ENCODE measurements around the gene EPB41L4A.
"Not testable (repeated sequence)": the region's sequence is repeated elsewhere in the genome, so short reads cannot be mapped to it uniquely, and the experiment has no call there.

Gene EPB41L4A

DNA sequence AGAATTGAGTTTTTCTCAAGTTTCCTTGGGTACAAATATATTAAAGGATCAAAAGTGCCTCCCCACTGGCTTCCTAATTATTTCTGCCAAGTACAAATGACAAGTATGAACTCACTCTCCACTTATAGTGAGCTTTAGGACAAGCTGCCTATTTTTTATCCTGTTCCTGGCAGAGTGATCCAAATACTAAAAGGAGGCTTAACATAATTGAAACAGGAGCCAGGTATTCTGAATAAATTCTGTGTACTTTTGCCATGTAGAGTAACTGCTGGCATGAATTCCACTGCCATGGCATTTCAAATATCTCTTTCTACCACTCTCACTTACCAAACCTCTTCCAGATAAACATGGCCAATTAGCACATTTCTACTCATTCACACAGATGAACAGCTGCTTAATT lies 171.1 kb downstream of the EPB41L4A start:
- DNase-seq, result no peak

DNA sequence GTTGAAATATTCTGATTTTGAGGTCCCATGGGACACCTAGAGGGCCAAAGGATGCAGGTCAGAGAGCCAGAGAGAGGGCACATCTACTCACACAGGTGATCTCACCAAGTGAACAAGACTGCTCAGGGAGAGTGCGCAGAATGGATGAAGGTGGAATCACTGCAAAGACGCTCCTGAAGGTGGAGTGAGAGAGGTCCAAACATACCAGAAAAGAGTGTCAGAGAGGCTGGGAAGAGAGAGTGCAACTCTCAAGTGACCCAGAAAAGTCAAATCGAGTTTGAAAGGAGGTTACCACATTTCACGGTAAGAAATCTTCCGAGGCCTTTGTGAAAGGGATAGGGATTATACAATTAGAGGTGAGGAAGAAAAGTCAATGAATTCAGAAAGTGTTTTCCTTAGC lies 173.4 kb downstream of the EPB41L4A start:
- DNase-seq, result no peak

DNA sequence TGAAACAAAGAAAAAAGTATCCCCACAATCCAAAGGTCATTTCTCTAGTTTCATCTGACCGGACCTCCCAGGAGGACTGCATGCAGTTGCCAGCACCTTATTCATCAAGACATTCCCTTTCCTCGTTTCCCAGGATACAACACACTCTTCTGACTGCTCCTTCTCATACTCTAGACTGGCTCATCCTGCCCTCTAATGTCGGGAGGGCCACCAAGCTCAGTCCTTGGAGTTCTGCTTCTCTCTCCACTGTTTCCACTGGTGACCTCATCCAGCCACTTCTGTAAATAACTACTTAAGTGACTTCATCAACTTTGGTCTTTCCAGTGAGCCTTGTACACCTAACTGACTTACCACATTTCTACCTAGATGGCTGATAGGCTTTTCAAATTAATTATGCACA lies 179.1 kb downstream of the EPB41L4A start:
- DNase-seq, result no peak

DNA sequence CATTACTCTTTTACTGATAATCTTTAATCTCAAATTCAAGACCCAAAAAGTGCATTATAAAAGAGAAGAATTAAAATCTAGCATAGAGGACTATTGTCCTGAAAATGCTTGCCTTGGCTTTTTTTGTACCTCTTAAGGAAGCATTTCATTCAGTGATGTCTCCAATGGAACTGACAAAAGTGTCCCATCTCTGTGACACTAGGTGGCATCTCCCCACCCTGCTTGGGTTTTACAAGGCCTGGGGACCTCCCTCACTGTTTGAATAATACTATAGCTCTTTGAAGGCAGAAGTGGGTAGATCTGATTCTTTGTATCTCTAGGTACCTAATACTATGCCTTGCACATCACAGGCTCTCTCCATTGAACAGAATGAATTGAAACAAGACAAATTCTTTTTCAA lies 180.6 kb downstream of the EPB41L4A start:
- peak; percentile 13 for DNase-seq

DNA sequence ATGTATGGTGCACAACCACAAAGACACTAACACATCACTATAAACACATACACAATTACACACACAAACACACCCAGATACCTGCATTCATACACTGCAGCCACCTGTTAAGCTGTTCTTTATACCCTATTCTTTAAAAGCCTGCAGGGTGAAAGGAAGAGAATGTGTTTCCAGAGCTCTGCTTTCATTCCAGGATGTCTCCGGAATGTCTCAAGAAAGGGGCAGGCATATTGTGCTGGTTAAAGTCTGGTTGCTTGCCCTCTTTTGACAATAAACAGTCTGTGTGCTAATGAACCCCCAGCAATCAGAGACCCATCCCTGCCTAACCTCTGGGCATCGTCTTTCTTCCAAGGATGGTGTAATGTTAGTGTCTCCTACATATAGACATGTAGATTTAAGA lies 181.6 kb downstream of the EPB41L4A start:
- DNase-seq, result no peak

DNA sequence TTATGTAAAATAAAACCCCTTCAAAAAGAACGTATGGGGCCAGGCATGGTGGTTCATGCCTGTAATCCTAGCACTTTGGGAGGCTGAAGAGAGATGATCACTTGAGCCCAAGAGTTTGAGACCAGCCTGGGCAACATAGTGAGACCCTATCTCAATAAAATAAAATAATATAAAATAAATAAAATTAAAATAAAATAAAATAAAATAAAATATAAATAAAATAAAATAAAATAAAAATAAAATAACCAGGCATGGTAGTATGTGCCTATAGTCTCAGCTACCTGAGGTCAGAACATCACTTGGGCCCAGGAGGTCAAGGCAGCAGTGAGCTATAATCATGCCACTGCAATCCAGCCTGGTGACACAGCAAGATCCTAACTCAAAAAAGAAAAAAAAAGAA lies 185.1 kb downstream of the EPB41L4A start:
- no peak for DNase-seq

DNA sequence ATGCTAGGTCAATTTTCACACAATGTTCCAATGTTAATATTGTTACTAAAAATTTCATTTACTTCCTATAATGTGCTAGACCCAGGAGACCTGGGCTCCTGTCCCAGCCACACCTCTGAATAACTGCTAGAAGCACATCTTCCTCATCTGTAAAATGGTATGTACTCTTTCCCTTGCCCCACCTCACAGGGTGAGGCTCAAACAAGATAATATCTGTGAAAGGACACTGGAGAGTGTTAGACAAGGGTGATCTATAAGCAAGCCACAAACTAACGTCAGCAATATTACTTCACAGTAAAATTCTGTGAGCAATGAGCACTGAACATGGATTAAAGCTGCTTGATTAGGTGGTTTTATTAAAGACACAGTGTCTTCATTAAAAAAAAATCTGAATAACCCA lies 186.4 kb downstream of the EPB41L4A start:
- DNase-seq, result no peak

DNA sequence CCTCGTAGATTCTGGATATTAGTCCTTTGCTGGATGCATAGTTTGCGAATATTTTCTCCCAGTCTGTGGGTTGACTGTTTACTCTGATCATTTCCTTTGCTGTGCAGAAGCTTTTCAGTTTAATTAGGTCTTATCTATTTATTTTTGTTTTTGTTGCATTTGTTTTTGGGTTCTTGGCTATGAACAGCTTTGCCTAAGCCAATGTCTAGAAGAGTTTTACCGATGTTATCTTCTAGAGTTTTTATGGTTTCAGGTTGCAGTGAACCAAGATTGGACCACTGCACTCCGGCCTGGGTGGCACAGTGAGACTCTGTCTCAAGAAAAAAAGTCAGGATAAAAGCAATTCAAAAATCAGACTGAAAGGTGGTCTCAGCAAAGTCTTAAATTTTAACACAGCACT lies 188.5 kb downstream of the EPB41L4A start:
- no peak for DNase-seq

DNA sequence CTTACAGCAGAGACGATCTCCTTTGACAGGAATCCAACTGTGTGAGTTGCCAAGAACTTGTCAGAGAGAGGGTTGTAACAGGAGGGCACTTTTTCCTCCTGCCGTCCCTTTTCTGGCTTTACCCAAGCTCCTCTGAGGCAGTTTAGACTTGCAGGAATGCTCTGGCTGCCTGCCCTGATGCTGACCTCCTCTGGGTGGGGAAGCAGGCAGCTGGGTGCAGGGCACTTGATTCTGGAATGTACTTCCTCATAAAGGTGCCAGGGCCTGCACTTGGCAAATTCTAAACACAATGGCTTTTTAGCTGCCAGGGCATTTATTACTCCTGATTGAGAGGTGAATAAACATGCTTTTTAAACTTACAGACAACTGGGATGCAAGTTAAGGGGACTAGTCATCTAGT lies 190.4 kb downstream of the EPB41L4A start:
- DNase-seq, result no peak

DNA sequence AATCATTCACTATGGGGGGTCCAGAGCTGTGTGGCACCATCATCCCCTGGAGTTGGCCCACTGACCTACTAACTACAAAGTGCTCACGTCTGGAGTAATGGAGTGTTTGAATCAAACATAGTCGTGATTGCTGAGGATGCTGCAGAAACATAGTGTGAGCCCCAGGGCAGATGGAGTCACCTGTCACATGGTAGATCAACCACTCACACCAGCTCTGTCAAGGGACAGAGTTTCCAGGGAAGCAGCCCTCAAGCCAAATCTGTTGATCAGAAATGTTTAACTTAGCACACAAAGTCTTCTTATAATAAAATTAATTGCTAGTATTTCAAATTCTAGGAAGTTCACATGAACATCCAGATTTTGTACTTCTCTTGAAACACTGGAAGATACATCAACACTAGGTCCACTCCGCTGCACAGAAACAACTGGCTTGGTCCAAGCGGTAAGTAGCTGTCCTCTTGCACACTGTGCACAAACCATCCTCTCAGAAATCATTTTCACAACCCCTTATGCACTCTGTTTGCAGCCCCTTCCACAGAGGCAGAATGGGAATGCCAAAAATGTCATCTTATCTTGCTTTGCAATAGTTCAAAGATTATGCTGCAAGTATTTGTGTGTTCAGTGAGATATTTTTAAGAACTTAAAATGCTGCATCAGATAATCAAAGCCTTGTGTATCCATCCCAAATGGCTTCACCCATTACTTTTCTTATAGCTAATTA lies 191.0 kb downstream of the EPB41L4A start:
- no peak for DNase-seq

DNA sequence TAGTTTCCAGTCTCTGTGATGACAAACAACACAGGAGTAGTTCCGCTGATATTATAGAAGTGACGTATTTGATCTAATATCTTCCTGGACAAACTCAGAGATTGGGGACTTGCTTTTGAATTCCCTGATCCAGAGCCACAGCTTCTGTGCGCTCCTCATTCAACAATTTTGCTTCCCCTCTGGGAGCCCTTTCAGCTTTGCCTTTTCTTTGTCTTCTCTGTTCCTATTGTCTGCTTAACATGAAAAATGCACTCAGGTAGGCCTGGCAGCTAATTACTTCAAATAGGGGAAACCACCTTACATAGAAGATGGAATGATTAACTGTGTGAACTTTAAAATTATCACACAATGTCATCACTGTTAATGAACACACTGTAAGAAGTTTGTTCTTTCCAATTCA lies 192.9 kb downstream of the EPB41L4A start:
- DNase-seq, result no peak

DNA sequence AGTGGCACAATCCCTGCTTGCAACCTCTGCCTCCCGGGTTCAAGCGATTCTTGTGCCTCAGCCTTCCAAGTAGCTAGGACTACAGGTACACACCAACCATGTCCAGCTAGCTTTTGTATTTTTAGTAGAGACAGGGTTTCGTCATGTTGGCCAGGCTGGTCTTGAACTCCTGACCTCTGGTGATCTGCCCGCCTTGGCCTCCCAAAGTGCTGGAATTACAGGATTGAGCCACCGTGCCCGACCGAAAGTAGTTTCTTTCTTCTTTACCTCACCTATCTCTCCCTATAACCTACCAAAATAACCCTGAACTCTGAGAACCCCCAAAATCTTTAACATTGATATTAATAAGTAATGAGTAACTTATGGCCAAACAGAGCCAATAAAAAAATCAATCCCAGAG lies 196.1 kb downstream of the EPB41L4A start:
- not testable (repeated sequence) for DNase-seq

DNA sequence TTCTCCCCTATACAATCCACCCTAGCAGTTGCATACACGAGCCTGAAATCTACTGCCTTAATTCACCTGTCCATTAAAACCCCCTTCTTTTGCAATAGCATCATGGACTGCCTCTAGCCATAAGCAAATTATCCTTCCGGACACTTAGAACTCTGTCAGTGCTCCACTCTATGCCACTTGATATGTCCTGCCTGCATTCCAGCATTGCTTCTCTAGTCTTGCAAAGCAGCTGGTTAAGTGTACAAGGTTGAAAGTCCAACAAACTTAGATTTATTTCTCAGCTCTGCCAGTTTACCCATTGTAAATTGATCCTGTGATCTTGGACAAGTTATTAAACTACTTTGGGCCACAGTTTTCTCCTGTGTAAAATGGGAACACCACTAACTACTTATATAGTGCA lies 197.9 kb downstream of the EPB41L4A start:
- DNase-seq, result no peak

DNA sequence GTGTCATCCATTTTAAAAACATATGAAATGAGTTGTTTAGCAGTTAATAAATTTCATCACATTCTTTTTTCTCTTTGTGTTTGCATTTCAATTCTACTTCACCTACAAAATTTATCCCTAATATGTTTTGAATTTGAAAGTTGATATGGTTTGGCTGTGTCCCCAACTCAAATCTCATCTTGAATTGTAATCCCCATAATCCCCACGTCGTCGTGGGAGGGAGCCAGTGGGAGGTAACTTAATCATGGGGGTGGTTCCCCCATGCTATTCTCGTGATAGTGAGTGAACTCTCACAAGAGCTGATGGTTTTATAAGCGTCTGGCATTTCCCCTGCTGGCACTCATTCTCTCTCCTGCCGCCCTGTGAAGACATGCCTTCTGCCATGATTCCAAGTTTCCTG lies 200.1 kb downstream of the EPB41L4A start:
- no peak for DNase-seq

DNA sequence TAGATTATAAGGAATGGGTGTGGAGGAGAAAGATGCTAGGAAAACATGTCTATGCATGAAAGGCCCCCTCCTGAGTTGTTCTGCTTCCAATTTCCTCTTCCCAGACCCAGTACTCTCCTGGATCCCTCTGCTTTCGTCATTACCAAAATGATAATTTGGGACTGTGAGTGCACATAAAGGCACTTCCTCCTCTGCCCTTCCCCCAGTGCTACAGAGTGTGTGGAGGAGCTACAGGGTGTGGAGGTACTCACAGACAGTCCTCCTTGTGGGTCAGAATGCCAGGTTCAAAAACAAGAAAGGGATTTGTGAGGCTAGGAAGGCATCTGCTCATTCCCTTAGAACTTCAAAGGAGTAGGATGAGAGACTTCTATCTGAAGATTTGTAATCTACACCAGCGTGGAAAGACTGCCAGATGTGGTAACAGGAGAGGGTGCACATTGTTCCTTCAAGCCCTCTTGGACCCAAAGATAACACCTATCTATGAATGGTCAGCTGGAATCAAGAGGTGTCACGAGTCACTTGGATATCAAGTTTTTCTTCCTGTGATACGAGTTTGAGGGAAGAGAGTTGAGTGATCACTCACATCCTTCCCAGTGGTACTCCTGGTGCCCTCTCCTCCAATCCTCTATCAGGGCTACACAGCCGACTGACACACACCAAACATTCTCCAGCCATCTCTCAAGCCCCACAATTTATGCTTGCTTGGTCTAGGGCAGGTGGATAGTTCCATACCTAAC lies 201.1 kb downstream of the EPB41L4A start:
- DNase-seq, result no peak

DNA sequence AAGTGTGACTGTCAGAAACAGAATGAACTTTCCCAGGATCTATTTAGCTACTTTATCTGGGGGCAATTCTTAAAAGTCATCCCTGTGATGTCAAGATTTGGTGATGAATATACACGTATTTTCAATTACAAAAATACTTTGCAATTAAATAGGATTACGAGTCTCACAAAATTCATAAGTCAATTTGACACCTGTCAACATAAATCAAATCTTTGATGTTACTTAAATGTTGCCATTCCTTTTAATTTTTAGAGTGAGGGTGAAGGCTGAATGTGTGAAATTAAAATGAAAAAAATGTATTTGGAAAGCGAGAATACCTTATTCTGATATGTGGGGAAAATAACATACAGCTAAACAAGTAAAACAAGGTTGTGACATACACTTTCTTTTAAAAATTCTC lies 202.9 kb downstream of the EPB41L4A start:
- no peak for DNase-seq

DNA sequence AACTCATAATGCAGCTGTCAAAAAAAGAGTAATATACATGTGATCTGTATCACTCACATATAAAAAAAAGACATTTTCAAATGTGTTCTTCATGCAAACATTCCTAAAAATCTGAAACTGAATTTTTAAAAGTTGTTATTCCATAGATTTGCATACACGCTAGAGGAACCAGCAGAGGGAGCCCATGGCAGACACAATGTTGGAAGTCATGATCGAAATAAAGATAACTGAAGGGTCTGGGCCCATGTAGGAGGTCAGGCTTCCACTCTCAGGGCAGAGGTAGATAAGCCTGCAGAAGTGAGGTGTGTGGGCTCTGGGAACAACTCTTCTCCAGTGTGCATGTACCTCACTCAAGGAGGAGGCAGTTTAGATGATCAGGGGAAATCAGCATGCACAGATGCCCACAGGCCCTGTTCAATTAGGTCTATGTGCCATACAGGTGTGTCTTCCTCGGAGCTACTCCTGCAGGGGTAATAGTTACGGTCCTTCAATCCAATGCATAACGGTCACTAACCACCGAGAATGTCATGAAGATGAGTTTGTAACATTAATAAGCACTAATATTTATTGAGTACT lies 208.6 kb downstream of the EPB41L4A start:
- peak; percentile 16 for DNase-seq

DNA sequence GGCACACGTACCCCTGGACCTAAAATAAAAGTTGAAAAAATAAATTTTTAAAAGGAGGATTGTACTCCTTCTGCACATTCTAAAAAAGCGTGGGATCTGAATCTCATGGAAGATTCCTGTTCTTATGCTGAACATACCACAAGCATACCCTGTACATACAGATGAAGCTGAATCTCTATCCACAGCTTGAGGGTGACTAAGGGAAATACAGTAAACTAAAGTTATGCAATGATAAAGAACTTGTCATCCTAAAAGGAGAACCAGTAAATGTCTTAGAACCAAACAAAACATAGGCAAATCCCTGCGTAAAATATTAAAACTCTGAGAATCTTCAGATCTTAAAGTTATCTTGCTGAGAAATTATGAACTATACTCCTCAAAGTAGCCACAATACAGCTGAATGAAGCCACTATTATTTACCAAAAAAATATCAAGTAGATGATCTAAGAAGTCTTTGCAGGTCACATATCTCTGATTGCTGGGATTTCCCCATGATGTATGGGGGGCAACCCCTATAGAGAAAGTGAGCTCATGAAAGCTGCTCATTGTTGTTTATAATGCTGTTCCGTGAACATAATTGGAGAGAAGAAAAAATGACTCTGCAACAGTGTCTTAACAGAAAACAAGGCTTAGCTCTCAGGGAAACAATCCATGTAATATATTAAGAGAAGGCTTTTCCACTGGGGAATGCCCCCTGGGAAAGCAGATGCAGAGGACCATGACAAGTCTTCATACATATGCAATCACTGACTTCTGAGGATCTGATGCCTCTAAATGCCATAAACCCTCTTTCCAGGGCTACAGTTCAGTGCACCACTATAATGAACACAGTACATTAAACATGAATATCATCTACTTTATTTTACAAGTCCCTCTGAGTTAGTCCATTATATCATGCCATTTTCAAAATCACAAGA lies 210.1 kb downstream of the EPB41L4A start:
- DNase-seq, result no peak

DNA sequence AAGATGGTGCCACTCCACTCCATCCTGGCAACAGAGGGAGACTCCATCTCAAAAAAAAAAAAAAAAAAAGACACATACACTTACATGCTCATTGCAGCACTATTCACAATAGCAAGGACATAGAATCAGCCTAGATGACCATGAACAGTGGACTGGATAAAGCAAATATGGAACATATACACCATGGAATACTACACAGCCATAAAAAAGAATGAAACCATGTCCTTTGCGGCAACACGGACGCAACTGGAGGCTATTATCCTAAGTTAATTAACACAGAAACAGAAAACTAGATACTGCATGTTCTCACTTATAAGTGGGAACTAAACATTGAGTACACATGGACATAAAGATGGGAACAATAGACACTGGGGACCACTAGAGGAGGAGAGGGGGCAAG lies 210.9 kb downstream of the EPB41L4A start:
- not testable (repeated sequence) for DNase-seq

DNA sequence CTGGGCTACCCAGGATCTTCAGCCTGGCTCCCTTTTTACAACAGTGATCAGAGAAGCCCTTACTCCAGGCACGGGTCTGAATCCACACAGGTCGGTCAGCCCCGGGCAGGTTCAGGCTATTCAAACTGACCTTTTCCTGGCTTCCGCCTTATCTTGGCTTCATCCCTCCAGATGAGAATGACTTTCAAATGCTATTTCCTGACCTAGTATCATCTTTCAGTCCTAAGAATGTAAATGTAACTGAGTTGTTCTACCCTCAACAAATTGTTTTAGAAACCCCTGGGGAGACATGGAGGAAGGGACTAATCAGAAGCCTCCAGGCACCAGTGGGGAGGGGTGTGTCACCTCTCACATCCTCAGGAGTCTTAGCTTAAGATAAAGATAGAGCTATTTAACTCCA lies 213.2 kb downstream of the EPB41L4A start:
- DNase-seq, result no peak

DNA sequence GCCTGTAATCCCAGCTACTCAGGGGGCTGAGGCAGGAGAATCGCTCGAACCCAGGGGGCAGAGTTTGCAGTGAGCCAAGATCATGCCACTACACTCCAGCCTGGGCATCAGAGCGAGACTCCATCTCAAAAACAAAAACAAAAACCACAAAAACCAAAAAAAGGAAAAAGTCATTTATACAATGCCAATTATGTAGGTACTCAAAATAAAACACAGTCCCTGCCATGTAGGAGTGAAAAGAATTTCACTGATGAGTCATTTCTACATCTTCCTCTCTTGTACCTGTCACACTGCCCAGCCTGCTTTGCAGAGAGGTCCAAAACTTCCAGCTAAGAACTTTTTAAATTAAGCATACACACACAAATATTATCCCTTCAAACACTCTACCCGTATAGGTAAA lies 215.8 kb downstream of the EPB41L4A start:
- DNase-seq, result no peak

DNA sequence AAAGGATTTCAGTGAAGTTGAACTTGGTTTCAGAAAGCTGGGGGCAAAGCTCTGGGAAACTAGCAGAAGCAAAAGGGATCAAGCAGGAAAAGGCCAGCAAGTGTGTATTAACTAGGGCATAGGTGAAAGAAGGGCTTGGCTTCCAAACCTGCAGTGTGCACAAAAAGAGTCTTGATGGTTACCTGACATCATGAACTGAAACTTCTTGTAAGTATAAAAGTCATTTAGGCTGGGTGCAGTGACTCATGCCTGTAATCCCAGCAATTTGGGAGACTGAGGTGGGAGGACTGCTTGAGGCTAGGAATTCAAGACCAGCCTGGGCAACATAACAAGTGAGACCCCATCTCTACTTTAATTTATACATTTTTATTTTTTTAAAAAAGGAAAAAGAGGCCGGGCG lies 216.4 kb downstream of the EPB41L4A start:
- DNase-seq, result no peak

DNA sequence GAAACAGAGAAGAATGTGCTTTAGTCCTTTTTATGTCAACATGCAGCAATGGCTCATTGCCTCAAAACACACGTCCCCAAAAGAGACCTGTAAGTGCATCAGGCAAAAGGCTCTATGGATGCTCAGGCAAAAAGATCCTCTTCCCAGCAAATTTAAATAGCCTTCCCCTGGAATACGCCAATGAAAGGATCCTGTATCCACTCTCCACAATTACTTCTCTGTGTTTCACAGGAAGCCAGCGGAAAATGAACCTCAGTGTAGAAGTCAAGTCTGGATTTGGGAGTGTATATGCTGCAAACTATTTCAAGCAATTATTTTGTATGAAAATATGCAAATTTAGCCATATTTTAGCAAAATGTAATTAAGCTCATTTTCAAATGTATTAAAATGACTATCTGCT lies 217.9 kb downstream of the EPB41L4A start:
- no peak for DNase-seq
